HCT116 (cell line): ENCODE results near the gene SUPT20HL2.

Experiments
- CEBPB ChIP-seq: IDR thresholded peaks from 2 replicates; pipeline ENCODE4 v1.6.1; 2012; ENCODE audit warnings: low read depth
- EZH2 ChIP-seq: fragments of 200-600 bp; sonication (generic); IDR thresholded peaks from 2 replicates; pipeline ENCODE4 v1.6.1; 2017; ENCODE audit warnings: antibody characterized with exemption, mixed run types
- POLR2A ChIP-seq: IDR thresholded peaks from 2 replicates; pipeline ENCODE4 v1.7.0; 2011; ENCODE audit warnings: borderline replicate concordance; ENCODE audit not compliant: insufficient read depth, insufficient read length; ENCODE audit errors: extremely low read depth
- SIN3A ChIP-seq: IDR thresholded peaks from 2 replicates; pipeline ENCODE4 v1.6.1; 2012; ENCODE audit warnings: low read depth
- TF ChIP-seq, protein P1 (sequence below), 3 experiments: fragments of 200-600 bp in 1 of 3; sonication (generic) in 1 of 3; IDR thresholded peaks in 2 of 3; conservative IDR thresholded peaks in 1 of 3; 2 replicates each; pipeline ENCODE4 v1.5.1; 2012 to 2017; ENCODE audit warnings: low read depth in 2 of 3, low read length in 2 of 3, antibody characterized with exemption in 1 of 3, borderline replicate concordance in 1 of 3, control low read depth in 1 of 3, mild to moderate bottlenecking in 1 of 3, mixed read lengths in 1 of 3, mixed run types in 1 of 3, moderate library complexity in 1 of 3; ENCODE audit not compliant: insufficient read depth in 1 of 3

- no peak for TF ChIP-seq EZH2
- TF ChIP-seq CEBPB, result no peak
- no peak for TF ChIP-seq POLR2A
- no peak for TF ChIP-seq SIN3A
- TF ChIP-seq, protein P1, sequence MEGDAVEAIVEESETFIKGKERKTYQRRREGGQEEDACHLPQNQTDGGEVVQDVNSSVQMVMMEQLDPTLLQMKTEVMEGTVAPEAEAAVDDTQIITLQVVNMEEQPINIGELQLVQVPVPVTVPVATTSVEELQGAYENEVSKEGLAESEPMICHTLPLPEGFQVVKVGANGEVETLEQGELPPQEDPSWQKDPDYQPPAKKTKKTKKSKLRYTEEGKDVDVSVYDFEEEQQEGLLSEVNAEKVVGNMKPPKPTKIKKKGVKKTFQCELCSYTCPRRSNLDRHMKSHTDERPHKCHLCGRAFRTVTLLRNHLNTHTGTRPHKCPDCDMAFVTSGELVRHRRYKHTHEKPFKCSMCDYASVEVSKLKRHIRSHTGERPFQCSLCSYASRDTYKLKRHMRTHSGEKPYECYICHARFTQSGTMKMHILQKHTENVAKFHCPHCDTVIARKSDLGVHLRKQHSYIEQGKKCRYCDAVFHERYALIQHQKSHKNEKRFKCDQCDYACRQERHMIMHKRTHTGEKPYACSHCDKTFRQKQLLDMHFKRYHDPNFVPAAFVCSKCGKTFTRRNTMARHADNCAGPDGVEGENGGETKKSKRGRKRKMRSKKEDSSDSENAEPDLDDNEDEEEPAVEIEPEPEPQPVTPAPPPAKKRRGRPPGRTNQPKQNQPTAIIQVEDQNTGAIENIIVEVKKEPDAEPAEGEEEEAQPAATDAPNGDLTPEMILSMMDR (IDR thresholded peaks at IDR 0.05 in 2 of 3, conservative IDR thresholded peaks at IDR 0.05 in 1 of 3; ENCODE audit: borderline replicate concordance in 1 of 3, insufficient read depth in 1 of 3, low read depth in 2 of 3, low read length in 2 of 3), result no peak
Observed at GRCh38 chrX:24283127-24283794, 30.6 kb downstream of the SUPT20HL2 start.
